CD4-positive, alpha-beta T cell treated with Interferon gamma for 1 hour (primary cell): Measurements from ENCODE around the gene MYO7A.
"Not testable (repeated sequence)": the region's sequence is repeated elsewhere in the genome, so short reads cannot be mapped to it uniquely, and the experiment has no call there.

ENCODE experiments used
- DNase-seq: peaks from one replicate; pipeline ENCODE4 v3.0.0-alpha.2; 2020

MYO7A gene

GRCh38 chr11:77093056-77093891, 34.8 kb upstream of the MYO7A start:
- DNase-seq = no peak

GRCh38 chr11:77093987-77094840, 33.8 kb upstream of the MYO7A start:
- no peak for DNase-seq

- DNase-seq = no peak
Observed at GRCh38 chr11:77094841-77095365, 33.1 kb upstream of the MYO7A start.

- DNase-seq = no peak
Observed at GRCh38 chr11:77095551-77096490, 32.2 kb upstream of the MYO7A start.

- no peak for DNase-seq
Observed at GRCh38 chr11:77096591-77097019, 31.4 kb upstream of the MYO7A start.

- not testable (repeated sequence) for DNase-seq
Observed at GRCh38 chr11:77097180-77097579, 30.9 kb upstream of the MYO7A start.

- no peak for DNase-seq
Observed at GRCh38 chr11:77100166-77101042, 27.6 kb upstream of the MYO7A start.

- DNase-seq = no peak
Observed at GRCh38 chr11:77101043-77101537, 27.0 kb upstream of the MYO7A start.

GRCh38 chr11:77102246-77103210, 25.5 kb upstream of the MYO7A start, which contains the start of gene OMP:
TSS of gene OMP (plus strand) at chr11:77102840. CDS start at chr11:77102840, 0 bp downstream.
- DNase-seq = no peak

- DNase-seq = no peak
Observed at GRCh38 chr11:77103319-77103718, 24.7 kb upstream of the MYO7A start.

- DNase-seq = no peak
Observed at GRCh38 chr11:77104727-77105126, 23.3 kb upstream of the MYO7A start.

GRCh38 chr11:77106321-77106720, 21.7 kb upstream of the MYO7A start:
- DNase-seq = no peak

- DNase-seq = no peak
Observed at GRCh38 chr11:77106759-77107158, 21.3 kb upstream of the MYO7A start.

GRCh38 chr11:77107950-77108349, 20.1 kb upstream of the MYO7A start:
- no peak for DNase-seq

GRCh38 chr11:77108436-77108835, 19.6 kb upstream of the MYO7A start:
- DNase-seq = no peak

- no peak for DNase-seq
Observed at GRCh38 chr11:77109236-77110019, 18.6 kb upstream of the MYO7A start.

- no peak for DNase-seq
Observed at GRCh38 chr11:77110836-77111235, 17.2 kb upstream of the MYO7A start.

GRCh38 chr11:77111277-77111676, 16.8 kb upstream of the MYO7A start:
- no peak for DNase-seq

- no peak for DNase-seq
Observed at GRCh38 chr11:77111946-77112345, 16.1 kb upstream of the MYO7A start.
